ENCODE data around the gene KCTD17.

Gene KCTD17

GRCh38 chr22:37051391-37052385, at the start of gene KCTD17:
Gene KCTD17 (plus strand): TSS chr22:37051742. CDS start chr22:37051761, 19 bp downstream.
- peak; percentile 90 for DNase-seq

- DNase-seq: no peak
Observed at GRCh38 chr22:37001826-37002225, 49.7 kb upstream of the KCTD17 start.

- DNase-seq: no peak
Observed at GRCh38 chr22:37002633-37003032, 48.9 kb upstream of the KCTD17 start.

- DNase-seq: no peak
Observed at GRCh38 chr22:37007651-37008050, 43.9 kb upstream of the KCTD17 start.

GRCh38 chr22:37008365-37008764, 43.2 kb upstream of the KCTD17 start:
- no peak for DNase-seq

- no peak for DNase-seq
Observed at GRCh38 chr22:37009490-37009889, 42.1 kb upstream of the KCTD17 start.

- DNase-seq: no peak
Observed at GRCh38 chr22:37010174-37010573, 41.4 kb upstream of the KCTD17 start.

GRCh38 chr22:37010976-37011375, 40.6 kb upstream of the KCTD17 start:
- no peak for DNase-seq

- DNase-seq: no peak
Observed at GRCh38 chr22:37011472-37011871, 40.1 kb upstream of the KCTD17 start.

GRCh38 chr22:37012262-37012904, 39.2 kb upstream of the KCTD17 start:
- no peak for DNase-seq

GRCh38 chr22:37012956-37013355, 38.6 kb upstream of the KCTD17 start:
- no peak for DNase-seq

- DNase-seq: no peak
Observed at GRCh38 chr22:37014415-37014806, 37.1 kb upstream of the KCTD17 start.

- DNase-seq: no peak
Observed at GRCh38 chr22:37014835-37015586, 36.5 kb upstream of the KCTD17 start.

- no peak for DNase-seq
Observed at GRCh38 chr22:37015587-37015878, 36.0 kb upstream of the KCTD17 start.

GRCh38 chr22:37016134-37016910, 35.2 kb upstream of the KCTD17 start:
- DNase-seq: no peak

- no peak for DNase-seq
Observed at GRCh38 chr22:37017356-37017755, 34.2 kb upstream of the KCTD17 start.

GRCh38 chr22:37018086-37018814, 33.3 kb upstream of the KCTD17 start:
- no peak for DNase-seq

GRCh38 chr22:37018815-37019308, 32.7 kb upstream of the KCTD17 start:
- DNase-seq: no peak

GRCh38 chr22:37019309-37020191, 32.0 kb upstream of the KCTD17 start, which contains the start of the genes MPST and TST:
Gene MPST (plus strand): TSS chr22:37019742. CDS start chr22:37019837, 95 bp downstream.
Gene TST (minus strand): TSS chr22:37019447. CDS start chr22:37018732, 715 bp downstream.
- peak; percentile 70 for DNase-seq

- DNase-seq: no peak
Observed at GRCh38 chr22:37020192-37020479, 31.4 kb upstream of the KCTD17 start.

GRCh38 chr22:37021041-37021440, 30.5 kb upstream of the KCTD17 start:
- no peak for DNase-seq
